Stimulated activated CD4-positive, alpha-beta T cell treated with anti-CD3 and anti-CD28 coated beads, Interleukin-12 subunit alpha, Interleukin-12 subunit beta, amount 100 ng/mL, for 24 hours (primary cell): Measurements from ENCODE around the gene BBS9.
"Not testable (repeated sequence)": the region's sequence is repeated elsewhere in the genome, so short reads cannot be mapped to it uniquely, and the experiment has no call there.

Experiments
- DNase-seq, 2 experiments: peaks; one replicate each; pipeline ENCODE4 v3.0.0-alpha.2; 2020; ENCODE audit warnings: low read depth in 2 of 2

Gene BBS9

GRCh38 chr7:33128990-33129805 is at the start of gene BBS9:
Gene BBS9 (plus strand): TSS chr7:33129564. CDS start chr7:33146253, 16,689 bp downstream.
- peak; percentile 82 to 91 for DNase-seq

GRCh38 chr7:33079763-33080690 is 49.3 kb upstream of the BBS9 start:
- DNase-seq: no peak

- no peak for DNase-seq
Measured at GRCh38 chr7:33087356-33087755, 42.0 kb upstream of the BBS9 start.

- DNase-seq: no peak
Measured at GRCh38 chr7:33087858-33088257, 41.5 kb upstream of the BBS9 start.

- no peak for DNase-seq
Measured at GRCh38 chr7:33089142-33089541, 40.2 kb upstream of the BBS9 start.

- no peak for DNase-seq
Measured at GRCh38 chr7:33091111-33091531, 38.2 kb upstream of the BBS9 start.

- DNase-seq: no peak
Measured at GRCh38 chr7:33091641-33092191, 37.6 kb upstream of the BBS9 start.

GRCh38 chr7:33093266-33093665 is 36.1 kb upstream of the BBS9 start:
- no peak for DNase-seq

- DNase-seq: not testable (repeated sequence)
Measured at GRCh38 chr7:33094745-33095275, 34.6 kb upstream of the BBS9 start.

GRCh38 chr7:33099154-33099940 is 30.0 kb upstream of the BBS9 start:
- no peak for DNase-seq

- DNase-seq: no peak
Measured at GRCh38 chr7:33100770-33101169, 28.6 kb upstream of the BBS9 start.

GRCh38 chr7:33101906-33102305 is 27.5 kb upstream of the BBS9 start:
- no peak for DNase-seq

- DNase-seq: no peak
Measured at GRCh38 chr7:33107136-33108066, 22.0 kb upstream of the BBS9 start.

GRCh38 chr7:33108554-33109004 is 20.8 kb upstream of the BBS9 start:
- peak in 1 of 2 experiments; percentile 18 for DNase-seq

- DNase-seq: peak; percentile 57 to 70
Measured at GRCh38 chr7:33109005-33109757, 20.2 kb upstream of the BBS9 start, which contains the start of gene RP9. Gene RP9 (minus strand): TSS chr7:33109404. CDS start chr7:33109372, 32 bp downstream.

- DNase-seq: no peak
Measured at GRCh38 chr7:33109758-33110238, 19.6 kb upstream of the BBS9 start.

GRCh38 chr7:33111614-33112013 is 17.8 kb upstream of the BBS9 start:
- no peak for DNase-seq

GRCh38 chr7:33114976-33115375 is 14.4 kb upstream of the BBS9 start:
- no peak for DNase-seq

GRCh38 chr7:33118383-33118782 is 11.0 kb upstream of the BBS9 start:
- no peak for DNase-seq
